HepG2 (cell line): ENCODE measurements around the gene RPTOR. TPM values are rescaled to one million over a fixed set of nuclear protein-coding genes. Genes with fewer than 3 reads are reported as not detected.

Source experiments
- ATAC-seq: fragments of 200-7000 bp; cut with Tn5 transposase; 3 replicates; pipeline ENCODE4 v1.9.1; 2020; ENCODE audit warnings: mild to moderate bottlenecking, moderate library complexity
- BruUV-seq: library from RNA; stranded (reverse); fragments of 400-500 nt; replicated peaks from 2 replicates; lab custom pipeline; 2021; lab: Mats Ljungman, UMichigan
- CTCF ChIA-PET: fragments of 300-600 bp; formaldehyde crosslinking; extraction: SDS; loops from one replicate; lab custom pipeline; 2021; ENCODE audit warnings: low total read pairs, inconsistent platforms, low intra/inter-chr PET ratio; lab: Yijun Ruan, JAX
- POLR2A ChIA-PET: fragments of 350-600 bp; sonication (Branson Sonifier 250); formaldehyde crosslinking; loops from one replicate; lab custom pipeline; 2020; ENCODE audit warnings: antibody characterized with exemption, inconsistent platforms; lab: Yijun Ruan, JAX
- DNase-seq: peaks from one replicate; pipeline ENCODE4 v3.0.0-alpha.2; 2015; ENCODE audit warnings: low spot score
- FAIRE-seq: peaks from 3 replicates; lab custom pipeline; 2011; peaks lifted over from hg19 to GRCh38; lab: Jason Lieb, UNC
- H2AFZ ChIP-seq: one replicate; pipeline ENCODE4 v1.6.1; 2011; ENCODE audit warnings: low read length, inconsistent platforms
- H3K27ac ChIP-seq: fragments of 300-600 bp; 3 replicates; pipeline ENCODE4 v1.8.0; 2011; ENCODE audit warnings: mixed run types, mild to moderate bottlenecking, mixed read lengths, low read length, inconsistent platforms; ENCODE audit not compliant: insufficient read depth; ENCODE audit errors: extremely low read length
- H3K27me3 ChIP-seq, 2 experiments: fragments of 200-600 bp in 1 of 2; 2 replicates in 1 of 2; 3 replicates in 1 of 2; pipeline versions ENCODE4 v1.6.0 to v1.8.0; 2011; ENCODE audit warnings: low read length in 2 of 2, mild to moderate bottlenecking in 2 of 2, moderate library complexity in 2 of 2, inconsistent platforms in 1 of 2; ENCODE audit not compliant: insufficient read depth in 2 of 2, control insufficient read depth in 1 of 2
- H3K36me3 ChIP-seq, 2 experiments: fragments of 200-600 bp in 1 of 2; replicated peaks in 1 of 2; 2 replicates in 1 of 2; 3 replicates in 1 of 2; pipeline versions ENCODE4 v1.5.1 to v1.8.0; 2011; ENCODE audit warnings: low read length in 2 of 2, inconsistent platforms in 1 of 2; ENCODE audit not compliant: insufficient read depth in 2 of 2, control insufficient read depth in 1 of 2
- H3K4me1 ChIP-seq: 2 replicates; pipeline ENCODE4 v1.5.1; 2012; ENCODE audit warnings: low read length, inconsistent platforms; ENCODE audit not compliant: insufficient read depth
- H3K4me2 ChIP-seq: 2 replicates; pipeline ENCODE4 v1.6.0; 2011; ENCODE audit warnings: low read depth, low read length, inconsistent platforms
- H3K4me3 ChIP-seq, 3 experiments: fragments of 200-600 bp in 1 of 3; sonication (generic), shearing (Covaris generic) in 1 of 3; replicated peaks in 1 of 3; 2 replicates each; pipeline ENCODE4 v1.5.1; 2011 to 2016; ENCODE audit warnings: low read length in 3 of 3, inconsistent platforms in 2 of 3, low read depth in 2 of 3, mild to moderate bottlenecking in 2 of 3, control low read depth in 1 of 3, mixed read lengths in 1 of 3; ENCODE audit not compliant: insufficient read depth in 1 of 3
- H3K79me2 ChIP-seq: one replicate; pipeline ENCODE4 v1.6.1; 2011; ENCODE audit warnings: low read length, inconsistent platforms; ENCODE audit not compliant: insufficient read depth
- H3K9ac ChIP-seq: 2 replicates; pipeline ENCODE4 v1.6.0; 2011; ENCODE audit warnings: mild to moderate bottlenecking, low read depth, low read length, inconsistent platforms; ENCODE audit not compliant: insufficient read depth
- H3K9me3 ChIP-seq: 2 replicates; pipeline ENCODE4 v1.5.1; 2012; ENCODE audit warnings: mild to moderate bottlenecking, low read length
- H4K20me1 ChIP-seq: 2 replicates; pipeline ENCODE4 v1.6.0; 2011; ENCODE audit warnings: inconsistent platforms, mild to moderate bottlenecking, low read length, moderate library complexity; ENCODE audit not compliant: insufficient read depth
- MYC ChIP-seq: sonication (generic); formaldehyde crosslinking; IDR thresholded peaks from 2 replicates; pipeline ENCODE4 v1.9.0; 2021; ENCODE audit warnings: missing genetic modification reagents, borderline replicate concordance
- MZF1 ChIP-seq: sonication (generic); formaldehyde crosslinking; IDR thresholded peaks from 2 replicates; pipeline ENCODE4 v1.8.1; 2023; ENCODE audit warnings: mild to moderate bottlenecking, missing genetic modification reagents, borderline replicate concordance
- NFIB ChIP-seq: sonication (generic); formaldehyde crosslinking; IDR thresholded peaks from 2 replicates; pipeline ENCODE4 v1.9.0; 2021; ENCODE audit warnings: missing genetic modification reagents, mild to moderate bottlenecking, borderline replicate concordance
- SAFB2 ChIP-seq: sonication (generic); formaldehyde crosslinking; IDR thresholded peaks from 2 replicates; pipeline ENCODE4 v1.5.1; 2020; ENCODE audit warnings: missing genetic modification reagents, low read depth, mild to moderate bottlenecking, borderline replicate concordance
- WGBS: methylation state at CpG from one replicate; pipeline ENCODE4 v1.1.6; 2017; ENCODE audit warnings: low lambda C conversion rate; 5-methylcytosine and 5-hydroxymethylcytosine counted together
- in situ Hi-C: cut with HindIII; loops from 2 replicates; pipeline ENCODE4 v1.10.0; 2017; ENCODE audit warnings: low pct_unique_long_range_greater_than_20kb; ENCODE audit not compliant: extremely low pct_ligation_motif_present
- intact Hi-C: fragments of 100-400 bp; cut with micrococcal nuclease; formaldehyde crosslinking; loops from one replicate; pipeline ENCODE4 v1.10.0; 2022; ENCODE audit not compliant: unreplicated experiment
- polyA plus RNA-seq, 8 experiments: library from polyadenylated mRNA; depleted of rRNA in 3 of 8; stranded (reverse) in 7 of 8; unstranded in 1 of 8; fragments of >200 nt; fragmentation: Illumina TruSeq in 4 of 8; extraction: Trizol in 4 of 8; gene quantifications; 2 replicates each; pipeline versions ENCODE4 v1.2.1 to v1.2.3, GENCODE V29; 2011 to 2016; ENCODE audit warnings: low read depth in 4 of 8, missing spikeins in 1 of 8, mixed read lengths in 1 of 8; ENCODE audit not compliant: insufficient read depth in 1 of 8
- total RNA-seq, 5 experiments: library from RNA; depleted of rRNA; stranded (reverse); fragments of >200 nt; fragmentation: Illumina TruSeq; extraction: Trizol; gene quantifications; 2 replicates each; pipeline ENCODE4 v1.2.3, GENCODE V29; 2016; ENCODE audit warnings: low read depth in 1 of 5
- TF ChIP-seq, protein P1 (sequence below): fragments of 450-650 bp; IDR thresholded peaks from 2 replicates; pipeline ENCODE4 v1.6.1; 2017
- TF ChIP-seq, protein P2 (sequence below): sonication (generic); formaldehyde crosslinking; conservative IDR thresholded peaks from 2 replicates; pipeline ENCODE4 v1.5.0; 2020; ENCODE audit warnings: missing genetic modification reagents
- TF ChIP-seq, protein P3 (sequence below): sonication (generic); formaldehyde crosslinking; IDR thresholded peaks from 2 replicates; pipeline ENCODE4 v1.4.0; 2020; ENCODE audit warnings: low read depth, missing genetic modification reagents

The RPTOR gene
- total and polyA plus RNA-seq, 2 of the 13 experiments (the other 11 are each of a cell fraction or from before 2014, with no cell fraction given), result 6.6 to 25.3 TPM

DNA sequence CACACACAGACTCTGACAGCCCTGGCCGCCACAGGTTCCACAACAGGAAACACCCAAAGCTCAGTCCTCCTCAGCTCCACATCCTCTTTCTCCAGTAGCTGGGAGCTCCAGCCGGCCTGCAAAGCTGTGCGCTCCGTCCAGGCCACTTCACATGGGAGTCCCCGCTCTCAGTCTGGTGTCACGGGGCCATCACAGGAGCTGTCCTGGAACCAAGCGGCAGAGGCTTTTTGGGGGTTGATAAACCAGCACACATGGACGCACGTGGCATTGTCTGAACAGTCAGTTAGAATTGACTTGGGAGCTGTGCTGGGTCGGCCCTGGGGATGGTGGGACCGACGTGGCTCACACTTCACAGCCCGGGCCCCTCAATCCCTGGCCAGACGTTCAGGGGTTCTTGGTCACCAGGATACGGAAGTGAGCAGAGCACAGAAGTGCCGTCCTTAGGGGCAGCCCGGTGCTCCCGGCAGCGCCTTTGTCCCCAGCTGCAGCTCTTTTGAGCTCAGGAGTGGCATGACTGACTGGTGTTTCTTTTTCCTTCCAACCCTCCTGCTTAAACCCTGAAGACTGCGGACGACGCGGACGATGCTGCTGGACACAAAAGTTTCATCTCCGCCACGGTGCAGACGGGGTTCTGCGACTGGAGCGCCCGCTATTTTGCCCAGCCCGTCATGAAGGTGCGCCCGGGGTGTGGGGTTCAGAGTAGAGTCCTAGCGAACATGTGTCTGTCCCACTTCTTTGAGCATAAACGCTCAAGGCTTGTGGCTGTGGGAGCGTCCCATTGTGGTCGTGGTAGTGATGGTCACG is 380.4 kb downstream of the RPTOR start (continued):
- TF ChIP-seq, protein P1, sequence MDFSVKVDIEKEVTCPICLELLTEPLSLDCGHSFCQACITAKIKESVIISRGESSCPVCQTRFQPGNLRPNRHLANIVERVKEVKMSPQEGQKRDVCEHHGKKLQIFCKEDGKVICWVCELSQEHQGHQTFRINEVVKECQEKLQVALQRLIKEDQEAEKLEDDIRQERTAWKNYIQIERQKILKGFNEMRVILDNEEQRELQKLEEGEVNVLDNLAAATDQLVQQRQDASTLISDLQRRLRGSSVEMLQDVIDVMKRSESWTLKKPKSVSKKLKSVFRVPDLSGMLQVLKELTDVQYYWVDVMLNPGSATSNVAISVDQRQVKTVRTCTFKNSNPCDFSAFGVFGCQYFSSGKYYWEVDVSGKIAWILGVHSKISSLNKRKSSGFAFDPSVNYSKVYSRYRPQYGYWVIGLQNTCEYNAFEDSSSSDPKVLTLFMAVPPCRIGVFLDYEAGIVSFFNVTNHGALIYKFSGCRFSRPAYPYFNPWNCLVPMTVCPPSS, result no peak

DNA sequence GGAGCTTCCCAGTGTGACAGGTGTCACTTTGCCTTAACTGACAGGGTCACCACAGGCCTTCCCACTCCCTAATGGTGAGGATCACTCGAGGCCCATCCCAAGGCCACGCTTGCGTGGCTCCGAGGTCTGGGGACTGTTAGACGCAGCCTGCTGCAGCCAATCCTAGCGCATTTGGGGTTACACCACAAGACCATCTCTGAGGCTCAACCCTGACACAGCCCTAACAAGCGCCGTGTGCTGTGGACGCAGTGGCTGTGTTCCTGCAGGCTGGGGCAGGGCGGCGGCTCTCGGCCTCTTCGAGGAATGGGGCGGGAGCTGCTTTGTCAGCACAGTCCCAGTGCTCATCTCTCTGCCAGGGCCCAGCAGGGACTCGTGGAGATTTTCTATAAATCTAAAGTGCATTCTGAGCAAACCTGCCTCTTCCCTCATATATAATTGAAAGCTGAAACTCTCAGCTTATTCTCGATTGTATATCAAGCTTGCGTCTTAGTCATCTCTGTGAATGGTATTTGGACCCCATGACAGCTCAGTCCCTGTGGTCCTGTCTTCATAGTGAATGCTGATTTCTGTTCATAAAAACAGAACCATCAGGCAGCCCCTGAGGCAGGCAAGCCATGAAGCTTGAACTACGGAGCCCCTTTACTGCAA is 381.2 kb downstream of the RPTOR start:
- CTCF ChIA-PET, result no interaction called here
- no peaks in the 10 kb centered on the region for H3K27me3 ChIP-seq
- H2AFZ ChIP-seq, result no peak overlapping the region
- H3K9me3 ChIP-seq, result no peaks in the 10 kb centered on the region
- no peaks in the 10 kb centered on the region for H4K20me1 ChIP-seq
- H3K4me1 ChIP-seq, result no peaks in the 10 kb centered on the region
- no peak for ATAC-seq
- H3K4me3 ChIP-seq, result no peak overlapping the region
- no peak overlapping the region for H3K27ac ChIP-seq
- BruUV-seq, result no TSS peak
- in situ Hi-C loops (no loop called here), intact Hi-C loops (no loop called here)
- FAIRE-seq, result no peak
- no peak overlapping the region for H3K4me2 ChIP-seq
- H3K79me2 ChIP-seq, result no peaks in the 10 kb centered on the region
- no peak overlapping the region for H3K9ac ChIP-seq
- 88% methylated on average over 18 of the region's 18 CpGs for WGBS
- DNase-seq, result no peak
- POLR2A ChIA-PET, result no interaction called here
- peaks cover 32 to 51% of the 10 kb centered on the region in 2 experiments; a peak in 4 of 5 replicates for H3K36me3 ChIP-seq
- TF ChIP-seq, protein P2, sequence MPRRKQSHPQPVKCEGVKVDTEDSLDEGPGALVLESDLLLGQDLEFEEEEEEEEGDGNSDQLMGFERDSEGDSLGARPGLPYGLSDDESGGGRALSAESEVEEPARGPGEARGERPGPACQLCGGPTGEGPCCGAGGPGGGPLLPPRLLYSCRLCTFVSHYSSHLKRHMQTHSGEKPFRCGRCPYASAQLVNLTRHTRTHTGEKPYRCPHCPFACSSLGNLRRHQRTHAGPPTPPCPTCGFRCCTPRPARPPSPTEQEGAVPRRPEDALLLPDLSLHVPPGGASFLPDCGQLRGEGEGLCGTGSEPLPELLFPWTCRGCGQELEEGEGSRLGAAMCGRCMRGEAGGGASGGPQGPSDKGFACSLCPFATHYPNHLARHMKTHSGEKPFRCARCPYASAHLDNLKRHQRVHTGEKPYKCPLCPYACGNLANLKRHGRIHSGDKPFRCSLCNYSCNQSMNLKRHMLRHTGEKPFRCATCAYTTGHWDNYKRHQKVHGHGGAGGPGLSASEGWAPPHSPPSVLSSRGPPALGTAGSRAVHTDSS (CRISPR knock-in tag), result no peak
- TF ChIP-seq MYC, result no peak
- TF ChIP-seq, protein P3, sequence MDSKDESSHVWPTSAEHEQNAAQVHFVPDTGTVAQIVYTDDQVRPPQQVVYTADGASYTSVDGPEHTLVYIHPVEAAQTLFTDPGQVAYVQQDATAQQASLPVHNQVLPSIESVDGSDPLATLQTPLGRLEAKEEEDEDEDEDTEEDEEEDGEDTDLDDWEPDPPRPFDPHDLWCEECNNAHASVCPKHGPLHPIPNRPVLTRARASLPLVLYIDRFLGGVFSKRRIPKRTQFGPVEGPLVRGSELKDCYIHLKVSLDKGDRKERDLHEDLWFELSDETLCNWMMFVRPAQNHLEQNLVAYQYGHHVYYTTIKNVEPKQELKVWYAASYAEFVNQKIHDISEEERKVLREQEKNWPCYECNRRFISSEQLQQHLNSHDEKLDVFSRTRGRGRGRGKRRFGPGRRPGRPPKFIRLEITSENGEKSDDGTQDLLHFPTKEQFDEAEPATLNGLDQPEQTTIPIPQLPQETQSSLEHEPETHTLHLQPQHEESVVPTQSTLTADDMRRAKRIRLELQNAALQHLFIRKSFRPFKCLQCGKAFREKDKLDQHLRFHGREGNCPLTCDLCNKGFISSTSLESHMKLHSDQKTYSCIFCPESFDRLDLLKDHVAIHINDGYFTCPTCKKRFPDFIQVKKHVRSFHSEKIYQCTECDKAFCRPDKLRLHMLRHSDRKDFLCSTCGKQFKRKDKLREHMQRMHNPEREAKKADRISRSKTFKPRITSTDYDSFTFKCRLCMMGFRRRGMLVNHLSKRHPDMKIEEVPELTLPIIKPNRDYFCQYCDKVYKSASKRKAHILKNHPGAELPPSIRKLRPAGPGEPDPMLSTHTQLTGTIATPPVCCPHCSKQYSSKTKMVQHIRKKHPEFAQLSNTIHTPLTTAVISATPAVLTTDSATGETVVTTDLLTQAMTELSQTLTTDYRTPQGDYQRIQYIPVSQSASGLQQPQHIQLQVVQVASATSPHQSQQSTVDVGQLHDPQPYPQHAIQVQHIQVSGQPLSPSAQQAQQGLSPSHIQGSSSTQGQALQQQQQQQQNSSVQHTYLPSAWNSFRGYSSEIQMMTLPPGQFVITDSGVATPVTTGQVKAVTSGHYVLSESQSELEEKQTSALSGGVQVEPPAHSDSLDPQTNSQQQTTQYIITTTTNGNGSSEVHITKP (CRISPR knock-in tag), result no peak
- TF ChIP-seq NFIB, result no peak
- TF ChIP-seq MZF1, result no peak
- TF ChIP-seq SAFB2, result no peak
